ENCODE data around the gene LAMTOR4.
"Not testable (repeated sequence)": the region's sequence is repeated elsewhere in the genome, so short reads cannot be mapped to it uniquely, and the experiment has no call there.

LAMTOR4 gene

DNA sequence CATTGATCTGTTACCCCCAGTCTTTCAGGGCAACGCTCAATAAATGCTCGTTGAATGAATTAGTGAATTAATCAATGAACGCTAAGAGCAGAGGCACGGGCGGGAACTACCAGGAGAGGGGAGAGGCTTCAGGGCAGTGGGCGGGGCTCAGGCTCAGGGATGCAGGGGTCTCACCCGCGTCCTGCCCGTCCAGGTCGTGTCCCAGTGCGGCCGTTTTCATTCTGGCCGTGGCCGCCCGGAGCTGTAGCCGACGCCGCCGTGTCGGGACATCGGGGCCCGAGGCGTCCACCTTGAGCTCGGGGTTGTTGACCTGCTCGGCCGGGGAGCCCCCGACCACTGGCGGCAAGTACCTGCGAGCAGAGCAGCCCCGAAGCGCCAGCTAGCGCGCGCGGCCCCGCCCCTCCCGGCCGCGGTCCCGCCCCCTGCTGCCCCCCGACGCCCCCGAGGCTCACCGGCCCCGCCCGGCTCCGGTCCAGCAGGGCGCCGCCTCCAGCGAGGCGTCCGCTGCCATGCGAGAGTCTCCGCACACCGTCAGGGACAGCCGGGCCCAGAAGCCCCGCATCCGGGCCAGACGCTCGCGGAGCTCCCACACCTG is 22.5 kb downstream of the LAMTOR4 start:
- peak in 1 of 5 experiments; percentile 32 for DNase-seq

DNA sequence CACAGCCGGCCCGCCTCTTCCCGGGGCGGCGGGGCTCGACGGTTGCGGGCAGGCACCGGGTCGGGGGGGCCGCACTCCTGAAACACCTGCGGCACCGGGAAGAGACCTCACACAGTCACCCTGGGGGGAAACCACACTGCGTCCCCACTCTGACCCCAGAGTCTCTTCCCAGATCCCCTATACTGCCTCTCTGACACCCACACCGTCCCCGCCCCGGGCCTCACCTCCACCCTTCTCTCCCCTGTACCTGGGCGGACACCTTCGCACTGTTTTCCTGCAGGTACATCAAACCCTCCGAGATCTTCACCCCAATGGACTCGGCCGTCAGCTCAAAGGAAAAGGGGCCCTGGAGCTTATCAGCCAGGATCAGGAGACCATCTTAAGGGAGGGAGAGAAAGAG is 23.1 kb downstream of the LAMTOR4 start:
- no peak for DNase-seq

DNA sequence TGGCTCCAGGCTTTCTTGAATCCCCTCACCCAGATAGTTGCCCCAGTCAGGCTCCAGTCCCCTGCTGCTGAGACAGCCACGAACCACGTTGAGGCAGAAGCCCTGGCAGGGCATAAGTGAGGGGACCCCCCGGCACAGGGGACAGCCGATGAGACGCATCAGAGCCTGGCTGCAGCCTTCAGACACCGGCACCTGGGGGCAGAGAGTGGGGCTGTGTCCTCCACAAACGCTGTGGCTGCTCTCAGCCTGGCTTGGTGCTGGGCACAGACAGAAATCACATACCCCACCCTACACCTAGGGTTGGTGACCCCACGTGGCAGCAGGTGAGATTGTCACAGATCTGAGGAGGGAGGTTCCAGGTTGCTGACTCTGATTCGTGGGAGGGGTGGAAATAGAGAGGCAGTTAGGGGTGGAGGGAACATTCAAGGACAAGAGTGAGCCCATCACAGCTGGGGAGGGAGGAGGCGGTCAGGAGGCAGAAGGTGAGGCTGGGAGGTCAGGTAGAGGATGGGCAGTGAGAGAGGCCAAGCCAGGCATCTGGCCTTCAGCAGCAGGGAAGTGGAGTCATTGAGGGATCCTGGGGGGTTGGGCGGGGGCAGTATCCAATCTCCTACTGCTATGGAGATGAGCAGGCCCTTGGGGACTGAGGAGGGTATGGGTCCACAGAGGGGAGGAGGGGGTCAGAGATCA is 25.2 kb downstream of the LAMTOR4 start:
- DNase-seq: no peak

DNA sequence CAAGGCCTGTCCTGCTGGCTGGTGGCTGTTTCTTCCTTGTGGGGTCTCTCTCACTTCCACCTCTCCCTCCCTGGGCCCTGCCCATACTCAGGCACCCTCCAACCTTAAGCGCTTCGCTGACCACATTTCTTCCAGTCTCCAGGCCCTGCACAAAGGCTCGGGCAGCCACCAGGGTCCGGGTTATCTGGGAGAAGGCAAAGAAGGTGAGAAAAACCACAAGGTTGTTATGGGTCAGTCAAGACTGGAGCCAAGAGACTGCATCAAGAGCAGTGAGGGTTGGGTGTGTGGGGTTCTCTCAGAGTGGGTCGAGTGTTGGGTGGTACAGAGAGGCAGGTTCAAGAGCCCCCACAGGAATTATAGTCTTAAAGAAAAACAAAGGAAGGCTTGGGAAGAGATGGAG is 25.9 kb downstream of the LAMTOR4 start:
- no peak for DNase-seq

DNA sequence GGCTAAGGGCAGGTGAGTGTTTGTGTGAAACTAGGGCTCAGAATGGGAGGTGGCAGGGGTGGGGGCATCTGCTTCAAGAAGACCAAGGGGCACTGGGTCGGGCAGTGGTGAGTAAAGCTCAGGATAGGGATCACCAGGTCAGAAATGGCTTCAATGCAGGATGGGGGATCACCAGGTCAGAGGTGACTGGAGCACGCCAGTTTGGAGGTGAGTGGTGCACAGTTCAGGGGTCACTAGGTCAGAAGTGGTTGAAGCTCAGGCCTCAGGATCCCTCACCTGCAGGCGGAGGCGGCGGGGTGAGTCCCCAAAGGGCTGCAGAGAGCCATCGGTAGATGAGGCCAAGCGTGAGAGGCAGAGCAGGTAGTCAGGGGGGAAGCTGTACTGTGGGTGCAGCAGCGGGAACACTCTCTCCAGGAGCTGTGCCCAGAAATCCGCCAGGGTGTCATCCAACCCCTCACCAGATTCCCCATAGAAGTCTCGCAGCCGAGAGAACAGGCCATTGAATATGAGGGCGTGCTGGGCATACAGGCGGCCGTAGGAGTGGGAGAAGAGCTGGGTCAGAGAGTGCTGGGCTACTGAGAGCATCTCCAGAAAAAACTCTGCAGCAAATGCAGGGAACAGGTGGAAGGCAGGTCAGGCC is 26.7 kb downstream of the LAMTOR4 start:
- no peak for DNase-seq

DNA sequence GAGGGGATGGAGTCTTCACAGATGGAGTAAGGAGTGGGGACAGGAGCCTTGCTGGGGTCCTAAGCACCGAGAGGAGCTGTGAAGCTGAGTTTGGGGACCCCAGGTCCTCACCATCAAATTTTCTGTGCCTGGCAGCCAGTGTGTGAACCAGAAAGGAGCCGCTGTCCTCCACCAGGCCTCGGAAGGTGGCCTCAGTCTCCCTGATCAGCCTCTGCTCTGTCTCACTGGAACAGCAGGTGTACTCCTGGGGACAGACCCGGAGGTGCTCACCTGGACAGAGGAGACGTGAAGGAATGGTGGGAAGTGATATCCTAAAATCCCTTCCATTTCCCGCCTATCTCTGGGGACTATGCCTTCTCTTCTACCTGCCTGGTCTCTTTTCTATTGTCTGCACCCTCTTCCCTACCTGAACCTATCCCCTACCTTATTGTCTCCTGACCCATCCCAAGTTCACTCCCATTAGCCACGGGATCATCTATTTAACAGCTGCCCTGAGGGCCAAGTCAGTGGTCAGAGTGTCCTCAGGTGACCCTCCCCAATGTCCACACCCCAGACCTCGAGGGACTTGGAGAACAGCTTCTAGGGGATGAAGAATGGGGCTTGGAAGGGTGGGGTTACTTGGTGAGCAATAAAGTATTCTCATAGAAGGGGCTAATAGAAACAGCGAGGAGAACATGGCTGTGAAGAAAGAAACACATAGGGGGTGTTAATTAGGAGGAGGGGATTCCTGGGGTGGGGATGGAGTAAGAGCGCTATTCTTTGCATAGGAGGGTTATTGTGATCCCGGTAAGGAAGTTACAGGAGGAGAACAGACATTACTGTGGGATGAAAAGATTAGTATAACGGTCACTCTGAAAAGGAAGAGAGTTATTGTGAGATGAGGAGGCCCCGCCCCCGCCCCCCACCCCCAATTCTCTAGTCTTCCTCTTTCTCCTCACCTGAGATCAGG is 27.7 kb downstream of the LAMTOR4 start:
- DNase-seq: no peak

DNA sequence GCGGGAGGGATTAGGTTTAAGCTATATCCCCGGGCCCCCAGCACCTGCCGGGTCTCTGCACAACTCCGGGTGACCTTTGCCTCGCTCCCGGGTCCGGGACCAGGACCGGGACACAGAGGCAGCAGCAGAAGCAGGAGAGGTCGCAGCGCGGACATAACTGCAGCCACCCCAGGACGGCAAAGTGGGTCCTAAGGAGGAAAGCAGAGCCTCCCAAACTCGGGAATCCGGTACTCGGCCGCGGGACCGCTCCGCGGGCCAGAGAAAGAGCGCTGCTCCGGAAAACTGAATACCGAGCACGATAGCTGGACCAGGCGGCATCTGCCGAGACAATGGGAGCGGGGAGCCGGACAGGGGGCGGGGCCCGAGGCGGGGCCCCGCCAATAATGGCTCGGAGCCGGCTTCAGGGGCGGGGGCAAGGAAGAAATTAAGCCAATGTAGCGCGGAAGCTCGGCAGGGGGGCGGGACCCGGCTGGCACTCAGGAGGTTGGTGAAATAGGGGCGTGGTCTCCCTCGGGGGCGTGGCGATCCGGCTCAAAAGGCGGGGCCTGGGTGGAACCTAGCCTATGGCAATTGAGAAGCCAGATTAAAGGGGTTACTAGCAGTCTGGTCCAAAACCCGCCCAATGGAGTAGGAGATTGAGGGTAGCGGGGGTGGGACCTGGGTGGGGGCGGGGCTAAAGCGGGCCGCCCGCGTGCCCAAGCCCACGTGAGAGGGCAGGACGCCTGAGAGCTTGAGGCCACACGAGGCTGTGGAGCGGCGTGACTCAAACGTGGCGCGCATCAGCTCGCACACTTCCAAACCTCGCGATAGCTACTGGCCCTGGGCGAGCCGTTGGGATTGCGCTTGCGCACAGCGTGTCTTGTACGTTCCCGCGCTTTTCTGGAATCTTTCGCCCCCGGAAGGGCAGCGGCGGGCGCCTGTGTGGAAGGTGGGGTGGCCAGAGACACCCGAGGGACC is 28.6 kb downstream of the LAMTOR4 start, which contains the start of the genes GPC2 and STAG3:
Gene GPC2 (minus strand): TSS at position 337 of the 957 bp plus-strand sequence. CDS start 182 bp downstream, at position 155.
Gene STAG3 (plus strand): TSS at position 874 of the 957 bp plus-strand sequence. CDS start 2,639 bp downstream, outside the sequence.
- DNase-seq: peak; percentile 93 to 96 (median 96)

DNA sequence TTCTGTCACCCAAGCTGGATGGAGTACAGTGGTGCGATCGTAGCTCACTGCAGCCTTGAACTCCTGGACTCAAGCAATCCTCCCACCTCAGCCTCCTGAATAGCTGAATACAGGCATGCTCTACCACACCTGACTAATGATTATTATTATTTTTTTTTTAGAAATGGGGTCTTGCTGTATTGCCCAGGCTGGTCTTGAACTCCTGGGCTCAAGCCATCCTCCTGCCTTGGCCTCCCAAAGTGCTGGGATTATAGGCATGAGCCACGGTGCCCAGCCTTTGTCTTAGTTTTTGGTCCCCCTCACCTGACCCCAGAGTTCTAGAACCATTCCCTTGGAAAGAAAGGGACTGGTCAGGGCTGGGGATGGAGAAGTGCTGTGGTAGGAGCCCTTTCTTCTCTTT is 31.4 kb downstream of the LAMTOR4 start:
- not testable (repeated sequence) for DNase-seq

DNA sequence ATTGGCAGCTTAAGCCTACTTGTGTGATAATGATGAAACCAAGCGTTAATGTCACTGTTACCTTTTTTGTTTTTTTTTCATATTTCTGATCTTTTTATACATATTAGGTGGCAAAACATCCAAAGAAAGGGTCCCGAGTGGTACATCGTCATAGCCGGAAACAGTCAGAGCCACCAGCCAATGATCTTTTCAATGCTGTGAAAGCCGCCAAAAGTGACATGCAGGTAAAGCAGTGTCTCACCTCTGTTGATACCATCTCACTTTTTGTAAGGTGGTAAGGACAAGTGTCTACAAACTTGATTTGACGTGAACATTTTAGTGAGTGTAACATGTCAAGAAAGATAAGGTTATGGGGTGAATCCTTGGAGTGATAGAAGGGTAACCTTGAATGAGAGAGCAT is 33.9 kb downstream of the LAMTOR4 start:
- peak in 1 of 5 experiments; percentile 51 for DNase-seq

DNA sequence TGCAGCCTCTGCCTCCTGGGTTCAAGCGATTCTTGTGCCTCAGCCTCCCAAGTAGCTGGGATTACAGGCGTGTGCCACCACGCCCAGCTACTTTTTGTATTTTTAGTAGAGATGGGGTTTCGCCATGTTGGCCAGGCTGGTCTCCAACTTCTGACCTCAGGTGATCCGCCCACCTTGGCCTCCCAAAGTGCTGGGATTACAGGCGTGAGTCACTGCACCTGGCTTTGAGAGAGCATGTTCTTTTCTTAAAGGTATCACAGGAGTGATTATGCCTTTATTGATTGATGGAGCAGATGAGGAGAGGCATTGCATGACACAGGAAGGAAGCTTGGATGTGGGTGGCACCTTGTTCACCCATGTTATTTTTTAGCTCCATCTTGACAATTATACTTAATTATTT is 34.4 kb downstream of the LAMTOR4 start:
- not testable (repeated sequence) for DNase-seq

DNA sequence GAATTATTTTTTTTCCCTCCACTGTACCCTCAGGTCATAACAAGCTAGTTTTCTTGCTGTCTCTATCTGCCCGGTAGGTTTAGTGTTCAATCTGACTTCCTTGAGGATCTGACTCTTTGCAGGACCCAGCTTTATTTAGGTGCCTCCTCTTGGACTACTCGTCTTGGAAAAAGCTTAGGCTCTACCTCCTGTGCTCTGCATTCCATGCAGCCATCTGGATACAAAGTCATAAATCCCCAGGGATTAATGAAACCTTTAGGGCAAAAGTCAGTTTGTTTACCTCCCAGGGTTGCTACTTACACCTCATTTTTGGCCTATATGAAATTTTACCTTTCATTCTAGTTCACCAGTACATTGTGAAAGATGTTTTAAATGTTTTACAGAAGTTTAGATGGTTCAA is 37.0 kb downstream of the LAMTOR4 start:
- no peak for DNase-seq

DNA sequence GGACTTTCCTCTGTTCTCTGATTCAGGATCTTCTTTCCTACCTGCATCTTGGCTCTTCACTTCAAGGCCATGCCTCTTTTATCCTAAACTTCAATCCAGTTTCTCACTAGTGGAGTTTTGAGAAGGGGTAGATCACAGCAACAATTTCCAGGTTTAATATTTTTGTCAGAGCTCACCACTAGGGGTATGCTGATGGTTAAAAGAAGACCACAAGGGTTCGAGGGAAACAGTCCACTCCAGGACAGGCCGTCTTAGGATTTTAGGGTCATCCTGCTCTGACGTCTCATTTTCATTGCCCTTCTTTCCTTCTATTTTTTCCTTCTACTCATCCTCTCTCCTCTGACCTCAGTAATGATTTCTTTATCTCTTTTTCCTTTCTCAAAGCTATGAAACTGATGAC is 40.3 kb downstream of the LAMTOR4 start:
- DNase-seq: no peak

DNA sequence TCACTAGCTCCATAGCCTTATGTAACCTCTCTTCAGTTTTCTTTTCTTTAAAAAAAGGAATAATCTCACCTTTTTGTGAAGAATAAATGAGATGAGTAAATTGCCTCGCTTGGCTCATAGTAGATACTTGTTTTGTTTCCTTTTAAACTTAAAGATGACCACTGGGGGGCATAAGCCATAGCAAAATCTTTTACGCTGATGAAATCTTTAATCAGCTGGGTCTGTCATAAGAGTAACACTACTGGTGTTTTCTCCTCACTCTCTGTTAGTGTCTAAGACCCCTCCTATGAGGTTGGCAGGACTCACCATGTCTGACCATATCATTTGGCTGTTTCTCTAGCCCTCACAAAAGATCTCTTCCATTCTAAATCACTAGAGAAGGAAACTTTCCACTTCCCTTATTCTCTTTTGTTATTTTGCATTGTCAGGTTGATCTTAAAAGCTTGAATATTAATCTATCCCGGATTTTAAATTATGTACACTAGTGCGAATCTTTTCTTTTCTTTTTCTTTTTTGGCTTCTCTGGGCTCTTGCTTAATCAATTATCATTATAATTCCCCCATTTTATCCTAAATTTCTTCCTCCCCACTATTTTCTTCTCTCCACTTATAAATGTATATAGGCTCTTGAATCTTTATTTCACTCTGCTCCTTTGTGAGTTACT is 41.5 kb downstream of the LAMTOR4 start:
- peak in 2 of 5 experiments; percentile 39 to 71 for DNase-seq

DNA sequence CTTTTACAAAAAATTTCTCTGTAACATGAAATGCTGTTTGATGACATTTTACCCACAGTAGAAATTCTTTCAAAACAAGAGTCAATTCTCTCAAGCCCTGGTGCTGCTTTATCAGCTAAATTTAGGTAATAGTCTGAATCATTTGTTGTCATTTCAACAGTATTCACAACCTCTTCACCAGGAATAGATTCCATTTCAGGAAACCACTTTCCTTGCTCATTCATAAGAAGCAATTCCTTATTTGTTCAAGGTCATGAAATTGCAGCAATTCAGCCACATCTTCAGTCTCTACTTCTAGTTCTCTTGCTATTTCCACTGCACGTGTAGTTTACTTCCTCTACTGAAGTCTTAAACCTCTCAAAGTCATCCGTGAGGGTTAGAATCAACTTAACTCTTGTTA is 43.1 kb downstream of the LAMTOR4 start:
- no peak for DNase-seq

DNA sequence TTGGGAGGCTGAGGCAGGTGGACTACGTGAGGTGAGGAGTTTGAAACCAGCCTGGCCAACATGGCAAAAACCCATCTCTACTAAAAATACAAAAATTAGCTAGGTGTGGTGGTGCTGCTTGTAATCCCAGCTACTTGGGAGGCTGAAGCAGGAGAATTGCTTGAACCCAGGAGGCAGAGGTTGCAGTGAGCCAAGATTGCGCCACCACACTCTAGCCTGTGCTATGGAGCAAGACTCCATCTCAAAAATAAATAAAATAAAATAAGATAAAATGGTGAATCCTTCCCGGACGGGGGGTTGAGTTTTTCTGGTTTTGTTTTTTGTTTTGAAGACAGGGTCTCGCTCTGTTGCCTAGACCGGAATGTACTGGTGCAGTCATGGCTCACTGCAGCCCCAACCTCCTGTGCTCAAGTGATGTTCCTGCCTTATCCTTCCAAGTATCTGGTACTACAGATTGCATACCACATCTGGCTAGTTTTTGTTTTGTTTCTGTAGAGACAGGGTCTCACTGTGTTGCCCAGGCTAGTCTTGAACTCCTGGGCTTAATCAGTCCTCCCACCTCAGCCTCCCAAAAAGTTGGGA is 43.7 kb downstream of the LAMTOR4 start:
- DNase-seq: not testable (repeated sequence)

DNA sequence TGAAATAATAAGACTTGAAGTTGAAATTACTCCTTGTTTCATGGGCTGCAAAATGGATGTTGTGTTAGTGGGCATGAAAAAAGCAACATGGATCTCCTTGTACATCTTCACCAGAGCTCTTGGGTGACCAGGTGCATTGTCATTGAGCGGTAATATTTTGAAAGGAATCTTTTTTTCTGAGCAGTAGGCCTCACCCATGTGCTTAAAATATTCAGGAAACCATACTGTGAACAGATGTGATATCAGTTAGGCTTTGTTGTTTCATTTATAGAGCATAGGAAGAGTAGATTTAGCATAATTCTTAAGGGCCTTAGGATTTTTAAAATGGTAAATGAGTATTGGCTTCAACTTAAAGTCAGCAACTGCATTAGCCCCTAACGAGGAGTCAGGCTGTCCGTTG is 44.3 kb downstream of the LAMTOR4 start:
- DNase-seq: no peak

DNA sequence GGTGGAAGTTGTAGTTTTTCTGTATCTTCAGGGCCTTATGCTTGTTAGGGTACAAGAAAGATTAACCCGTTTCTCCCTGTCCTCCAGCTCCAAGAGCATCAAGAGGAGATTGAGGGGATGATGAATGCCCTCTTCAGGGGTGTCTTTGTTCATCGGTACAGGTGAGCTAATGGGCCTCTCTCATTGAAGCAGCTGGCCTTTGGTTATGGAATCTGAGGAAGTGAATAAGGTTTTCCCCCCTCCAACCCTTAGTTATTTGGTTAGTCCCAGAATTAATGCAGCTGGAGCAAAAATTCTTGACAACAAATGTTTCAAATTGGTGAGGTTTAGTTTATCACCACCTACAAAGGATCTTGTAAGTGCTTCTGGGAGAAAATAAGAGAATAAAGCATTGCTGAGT is 46.5 kb downstream of the LAMTOR4 start:
- DNase-seq: no peak

DNA sequence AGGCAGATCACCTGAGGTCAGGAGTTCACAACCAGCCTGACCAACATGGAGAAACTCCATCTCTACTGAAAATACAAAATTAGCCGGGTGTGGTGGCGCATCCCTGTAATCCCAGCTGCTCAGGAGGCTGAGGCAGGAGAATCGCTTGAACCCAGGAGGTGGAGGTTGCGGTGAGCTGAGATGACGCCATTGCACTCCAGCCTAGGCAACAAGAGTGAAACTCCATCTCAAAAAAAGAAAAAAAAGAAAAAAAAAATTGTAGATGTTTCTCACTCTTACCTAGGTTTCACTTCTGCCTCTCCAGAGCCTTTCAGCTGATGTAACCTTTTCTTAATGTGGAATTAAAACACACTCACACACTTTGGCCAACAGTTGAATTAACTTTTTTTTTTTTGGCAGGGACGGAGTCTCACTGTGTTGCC is 47.2 kb downstream of the LAMTOR4 start:
- not testable (repeated sequence) for DNase-seq

DNA sequence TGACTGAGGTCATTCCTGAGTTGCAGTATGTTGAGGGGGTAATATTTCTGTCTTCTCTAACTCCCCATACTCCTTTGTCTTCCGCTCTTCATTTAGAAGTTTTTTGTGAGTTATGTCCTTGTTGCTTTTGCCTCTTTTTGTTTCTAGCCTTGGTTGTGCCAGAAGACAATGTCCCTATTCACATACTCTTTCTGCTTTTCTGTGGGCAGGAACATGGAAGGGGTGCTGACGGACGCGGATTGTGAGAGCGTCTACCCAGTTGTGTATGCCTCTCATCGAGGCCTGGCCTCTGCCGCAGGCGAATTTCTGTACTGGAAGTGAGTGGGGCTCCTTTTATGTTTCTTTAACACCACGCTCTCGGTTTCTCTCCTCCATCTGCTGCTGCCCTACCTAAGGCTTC is 49.5 kb downstream of the LAMTOR4 start:
- no peak for DNase-seq

DNA sequence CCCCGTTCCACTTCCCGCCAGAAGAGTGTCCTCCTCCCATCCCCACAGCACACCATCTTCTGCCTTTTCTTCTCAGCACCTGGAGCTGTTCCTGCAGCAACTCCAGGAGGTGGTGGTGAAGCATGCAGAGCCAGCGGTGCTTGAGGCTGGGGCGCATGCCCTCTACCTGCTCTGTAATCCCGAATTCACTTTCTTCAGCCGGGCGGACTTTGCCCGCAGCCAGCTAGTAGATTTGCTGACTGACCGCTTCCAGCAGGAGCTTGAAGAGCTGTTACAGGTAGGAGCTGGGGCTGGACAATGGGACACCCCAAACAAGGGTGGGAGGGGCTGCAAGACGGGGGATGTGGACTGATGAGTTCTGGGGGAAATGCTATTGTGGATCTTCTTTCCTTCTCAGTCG is 52.0 kb downstream of the LAMTOR4 start:
- no peak for DNase-seq

Measured in T-helper 2 cell (primary cell).